Left ventricle myocardium inferior (tissue), 1 donor: ENCODE results near the gene C17orf100. TPM values are rescaled to one million over a fixed set of nuclear protein-coding genes. Genes with fewer than 3 reads are reported as not detected.

Source experiments
- DNase-seq: peaks from one replicate; pipeline ENCODE4 v3.0.0-alpha.2; 2020
- H3K27ac ChIP-seq: fragments of 200-600 bp; replicated peaks from 2 replicates; pipeline ENCODE4 v1.8.0; 2021
- H3K27me3 ChIP-seq: fragments of 200-600 bp; 2 replicates; pipeline ENCODE4 v1.8.0; 2021; ENCODE audit warnings: low read depth
- H3K36me3 ChIP-seq: fragments of 200-600 bp; 2 replicates; pipeline ENCODE4 v1.8.0; 2021
- H3K4me1 ChIP-seq: fragments of 200-600 bp; 2 replicates; pipeline ENCODE4 v1.8.0; 2021
- H3K4me3 ChIP-seq: fragments of 200-600 bp; 2 replicates; pipeline ENCODE4 v1.8.0; 2021; ENCODE audit warnings: mild to moderate bottlenecking, moderate library complexity
- H3K9me3 ChIP-seq: fragments of 200-600 bp; replicated peaks from 2 replicates; pipeline ENCODE4 v1.8.0; 2021
- CTCF ChIP-seq: fragments of 200-600 bp; IDR thresholded peaks from 2 replicates; pipeline ENCODE4 v1.8.0; 2021; ENCODE audit warnings: antibody characterized with exemption, mild to moderate bottlenecking, borderline replicate concordance
- intact Hi-C: fragments of 100-400 bp; cut with micrococcal nuclease; formaldehyde crosslinking; loops from one replicate; pipeline ENCODE4 v1.11.0; 2022
- total RNA-seq: library from RNA; stranded (reverse); fragmentation: NEBNext Ultra II Directional; extraction: Animal tissue kit (Norgen Biotek cat#: 25700); gene quantifications from one replicate; pipeline ENCODE4 v1.2.1, GENCODE V29; 2021
- donor health status: DM: no; HTN: yes; CAD: no; lungs with severe emphysema.

C17orf100 gene
- total RNA-seq, 1 donor from 2014 or later = 0.69 TPM

DNA sequence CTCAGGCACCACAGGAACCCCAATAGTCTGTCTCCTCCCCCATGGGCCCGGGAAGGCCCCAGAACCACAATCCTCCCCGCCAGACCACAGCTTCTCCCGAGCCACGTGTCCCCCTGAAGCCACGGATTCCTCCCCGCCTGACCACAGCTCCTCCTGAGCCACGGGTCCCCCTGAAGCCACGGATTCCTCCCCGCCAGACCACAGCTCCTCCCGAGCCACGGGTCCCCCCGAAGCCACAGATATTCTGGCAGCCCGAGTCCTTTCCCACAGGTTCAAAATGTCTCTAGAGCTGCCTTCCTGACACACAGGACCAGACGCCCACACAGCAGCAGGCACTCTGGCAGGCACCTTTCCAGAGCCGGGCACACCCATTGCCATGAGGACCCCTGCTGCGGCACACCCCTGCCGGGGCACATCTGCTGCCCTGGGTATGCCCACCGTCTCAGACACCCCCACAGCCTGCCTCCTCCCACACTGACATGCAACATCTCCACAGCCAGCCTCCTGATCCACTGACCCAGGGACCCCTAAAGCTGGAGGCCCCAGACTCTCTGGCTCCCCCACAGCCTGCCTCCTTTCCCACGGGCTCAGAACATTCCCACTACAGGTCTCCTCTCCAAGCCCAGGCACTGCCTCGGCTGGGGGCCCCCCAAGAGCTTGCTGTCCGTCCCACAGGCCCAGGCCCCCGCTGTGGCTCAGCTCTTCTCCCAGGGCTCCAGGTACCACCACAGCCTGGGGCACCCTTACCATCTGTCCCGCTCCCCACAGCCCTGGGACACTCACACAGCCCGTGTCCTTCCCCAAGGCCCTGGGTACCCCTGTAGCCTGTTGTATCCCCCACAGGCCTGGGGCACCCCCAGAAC lies 13.3 kb upstream of the C17orf100 start:
- TF ChIP-seq CTCF = no peak
- intact Hi-C loops = no loop called here
- Histone ChIP-seq H3K4me1 (peaks cover 43% of the 10 kb centered on the region), H3K9me3 (no peaks in the 10 kb centered on the region), H3K27me3 (no peaks in the 10 kb centered on the region), H3K4me3 (peak overlapping the region; percentile 99), H3K36me3 (peaks cover 23% of the 10 kb centered on the region), H3K27ac (no peak overlapping the region)
- no peak for DNase-seq

- H3K4me3 ChIP-seq = peak overlapping the region; percentile 99
- DNase-seq = no peak
- peaks cover 43% of the 10 kb centered on the region for H3K4me1 ChIP-seq
- H3K27me3 ChIP-seq = no peaks in the 10 kb centered on the region
- H3K27ac ChIP-seq = no peak overlapping the region
- no peaks in the 10 kb centered on the region for H3K9me3 ChIP-seq
- TF ChIP-seq CTCF = no peak
- H3K36me3 ChIP-seq = peaks cover 23% of the 10 kb centered on the region
- intact Hi-C loops = no loop called here
These were observed 12.5 kb upstream of the C17orf100 start for GRCh38 chr17:6639014-6639585.

DNA sequence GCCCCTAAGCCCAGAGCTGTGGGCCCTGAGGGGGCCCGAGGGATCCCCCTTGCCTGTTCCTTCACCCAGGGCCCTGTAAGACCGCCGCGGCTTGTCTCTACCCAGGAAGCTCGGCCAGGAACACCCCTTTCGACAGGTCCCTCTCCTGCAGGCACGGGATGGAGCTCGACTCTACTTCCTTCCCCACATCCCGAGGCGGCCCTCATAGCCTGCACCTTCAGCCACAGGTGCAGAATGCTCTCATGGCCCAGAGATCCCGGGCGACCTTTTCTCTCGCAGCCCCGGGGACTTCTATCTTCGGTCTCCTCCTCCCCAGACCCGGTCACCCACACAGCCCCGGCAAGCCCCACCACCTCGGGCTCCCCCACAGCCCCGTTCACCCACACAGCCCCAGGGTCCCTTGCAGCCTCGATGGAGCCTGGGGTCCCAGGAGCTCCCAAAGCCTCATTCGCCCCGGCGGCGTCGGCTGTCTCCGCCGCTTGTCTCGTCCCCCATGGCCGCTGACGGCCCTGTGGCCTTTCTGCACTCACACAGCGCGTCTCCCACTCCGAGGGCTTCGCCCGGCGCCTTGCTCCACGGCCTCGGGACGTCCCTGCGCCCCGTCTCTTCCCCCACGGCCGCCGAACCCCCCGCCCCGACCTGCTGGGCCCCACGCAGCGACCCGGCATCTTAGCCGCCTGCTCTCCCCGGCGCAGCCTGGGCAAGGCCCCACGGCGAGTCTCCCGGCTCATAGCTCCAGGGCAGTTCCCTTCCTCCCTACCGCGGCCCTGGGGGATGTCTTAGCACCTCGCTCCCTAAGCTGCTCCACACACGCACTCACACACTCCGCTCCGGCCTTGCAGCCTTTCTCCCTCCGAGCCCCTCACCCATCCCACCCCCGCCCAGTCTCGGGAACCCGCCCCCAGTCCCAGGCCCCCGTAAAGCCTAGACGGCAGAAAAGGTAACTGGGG lies 11.7 kb upstream of the C17orf100 start:
- intact Hi-C loops = no loop called here
- no peak for DNase-seq
- peak overlapping the region; percentile 99 for H3K4me3 ChIP-seq
- H3K27me3 ChIP-seq = no peaks in the 10 kb centered on the region
- peaks cover 27% of the 10 kb centered on the region for H3K36me3 ChIP-seq
- TF ChIP-seq CTCF = no peak
- H3K9me3 ChIP-seq = no peaks in the 10 kb centered on the region
- H3K27ac ChIP-seq = peak overlapping the region; percentile 95
- H3K4me1 ChIP-seq = peaks cover 43% of the 10 kb centered on the region

DNA sequence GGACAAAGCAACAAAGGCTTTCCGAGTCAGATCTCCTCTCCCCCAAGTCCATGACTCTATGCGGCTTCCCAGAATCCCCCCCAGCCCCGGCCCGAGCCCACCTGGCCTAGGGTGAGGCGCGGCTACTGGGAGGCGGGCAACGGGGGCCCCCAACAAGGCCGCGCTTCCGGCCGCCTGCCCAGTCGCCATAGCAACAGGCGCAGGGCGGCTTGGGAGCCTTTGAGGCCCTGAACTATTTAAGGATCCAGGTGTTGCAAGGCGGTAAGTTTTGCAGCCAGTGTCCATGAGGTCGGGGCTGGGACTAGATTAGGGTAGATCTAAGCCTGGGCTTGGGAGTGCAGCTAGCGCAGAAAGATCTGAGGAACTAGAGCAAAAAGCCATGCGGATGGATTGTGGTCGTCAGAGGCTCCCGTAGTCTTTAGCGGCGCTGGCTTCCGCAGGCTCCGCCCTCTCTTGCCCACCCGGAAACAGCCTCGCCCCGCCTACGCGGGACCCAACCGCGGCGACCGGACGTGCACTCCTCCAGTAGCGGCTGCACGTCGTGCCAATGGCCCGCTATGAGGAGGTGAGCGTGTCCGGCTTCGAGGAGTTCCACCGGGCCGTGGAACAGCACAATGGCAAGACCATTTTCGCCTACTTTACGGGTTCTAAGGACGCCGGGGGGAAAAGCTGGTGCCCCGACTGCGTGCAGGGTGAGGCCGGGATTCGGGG lies 10.9 kb upstream of the C17orf100 start, which contains the start of the genes KIAA0753 and TXNDC17:
KIAA0753 (minus strand) TSS at position 176 of the 711 bp plus-strand sequence. CDS start 5,608 bp downstream, outside the sequence.
TXNDC17 (plus strand) TSS at position 525 of the 711 bp plus-strand sequence; CDS start at position 548, 23 bp downstream.
- no peaks in the 10 kb centered on the region for H3K9me3 ChIP-seq
- peak; percentile 94 for DNase-seq
- H3K4me3 ChIP-seq = peak within 1 kb of the TSS; percentile 99
- peaks cover 47% of the 10 kb centered on the region for H3K4me1 ChIP-seq
- no peaks in the 10 kb centered on the region for H3K27me3 ChIP-seq
- TF ChIP-seq CTCF = no peak
- intact Hi-C loops = no loop called here
- H3K27ac ChIP-seq = peak within 1 kb of the TSS; percentile 95
- peaks cover 33% of the 10 kb centered on the region for H3K36me3 ChIP-seq
